ENCODE measurements around the gene TYMP.
"Not testable (repeated sequence)": the region's sequence is repeated elsewhere in the genome, so short reads cannot be mapped to it uniquely, and the experiment has no call there.

Gene TYMP

DNA sequence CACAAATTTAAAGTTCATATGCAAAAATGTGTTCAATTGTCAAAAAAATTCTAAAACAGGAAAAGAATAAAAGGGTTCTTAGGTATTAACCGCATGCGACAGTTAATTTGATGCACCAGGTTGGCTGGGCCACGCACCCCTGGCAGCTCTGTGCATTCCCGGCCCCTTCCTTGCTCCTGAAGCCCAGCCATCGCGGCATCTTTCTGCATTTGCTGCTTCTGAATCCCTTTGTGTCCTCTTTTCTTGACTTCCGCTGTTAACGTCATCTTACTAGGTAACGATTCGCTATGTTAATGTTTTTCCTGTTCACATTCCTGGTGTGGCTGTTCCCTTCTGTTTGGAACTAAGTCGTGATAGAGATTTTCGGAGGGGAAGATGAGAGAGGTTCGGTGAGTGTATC, 8.0 kb upstream of the TYMP start:
- no peak for DNase-seq

- DNase-seq: no peak
Observed at GRCh38 chr22:50536226-50536625, 6.4 kb upstream of the TYMP start.

GRCh38 chr22:50535113-50535512, 5.3 kb upstream of the TYMP start:
- DNase-seq: no peak

DNA sequence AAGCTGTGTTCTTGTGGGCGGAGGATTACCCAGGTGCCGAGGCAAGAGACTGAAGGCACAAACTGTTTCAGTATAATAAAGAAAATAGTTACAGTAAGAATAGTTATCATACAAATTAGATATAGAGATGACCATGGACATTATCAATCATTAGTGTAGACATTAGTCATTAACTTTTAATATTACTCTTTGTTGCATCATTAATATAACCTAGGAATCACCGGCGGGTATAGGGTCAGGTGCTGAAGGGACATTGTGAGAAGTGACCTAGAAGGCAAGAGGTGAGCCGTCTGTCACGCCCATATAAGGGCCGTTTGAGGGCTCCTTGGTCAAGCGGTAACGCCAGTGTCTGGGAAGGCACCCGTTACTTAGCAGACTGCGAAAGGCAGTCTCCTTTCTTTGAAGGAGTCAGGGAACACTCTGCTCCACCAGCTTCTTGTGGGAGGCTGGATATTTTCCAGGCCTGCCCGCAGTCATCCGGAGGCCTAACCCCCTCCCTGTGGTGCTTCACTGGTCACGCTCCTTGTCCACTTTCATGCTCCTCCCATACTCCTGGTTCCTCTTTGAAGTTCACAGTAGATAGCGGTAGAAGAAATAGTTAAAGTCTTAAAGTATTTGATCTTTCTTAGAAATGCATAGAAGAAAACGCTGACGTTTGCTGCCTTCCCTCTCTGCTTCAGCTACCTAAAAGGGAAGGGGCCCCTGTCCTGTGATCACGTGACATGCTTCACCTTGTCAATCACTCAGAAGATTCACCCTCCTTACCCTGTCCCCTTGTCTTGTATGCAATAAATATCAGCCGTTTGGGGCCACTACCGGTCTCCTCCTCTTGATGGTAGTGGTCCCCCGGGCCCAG, 4.3 kb upstream of the TYMP start:
- DNase-seq: not testable (repeated sequence)

DNA sequence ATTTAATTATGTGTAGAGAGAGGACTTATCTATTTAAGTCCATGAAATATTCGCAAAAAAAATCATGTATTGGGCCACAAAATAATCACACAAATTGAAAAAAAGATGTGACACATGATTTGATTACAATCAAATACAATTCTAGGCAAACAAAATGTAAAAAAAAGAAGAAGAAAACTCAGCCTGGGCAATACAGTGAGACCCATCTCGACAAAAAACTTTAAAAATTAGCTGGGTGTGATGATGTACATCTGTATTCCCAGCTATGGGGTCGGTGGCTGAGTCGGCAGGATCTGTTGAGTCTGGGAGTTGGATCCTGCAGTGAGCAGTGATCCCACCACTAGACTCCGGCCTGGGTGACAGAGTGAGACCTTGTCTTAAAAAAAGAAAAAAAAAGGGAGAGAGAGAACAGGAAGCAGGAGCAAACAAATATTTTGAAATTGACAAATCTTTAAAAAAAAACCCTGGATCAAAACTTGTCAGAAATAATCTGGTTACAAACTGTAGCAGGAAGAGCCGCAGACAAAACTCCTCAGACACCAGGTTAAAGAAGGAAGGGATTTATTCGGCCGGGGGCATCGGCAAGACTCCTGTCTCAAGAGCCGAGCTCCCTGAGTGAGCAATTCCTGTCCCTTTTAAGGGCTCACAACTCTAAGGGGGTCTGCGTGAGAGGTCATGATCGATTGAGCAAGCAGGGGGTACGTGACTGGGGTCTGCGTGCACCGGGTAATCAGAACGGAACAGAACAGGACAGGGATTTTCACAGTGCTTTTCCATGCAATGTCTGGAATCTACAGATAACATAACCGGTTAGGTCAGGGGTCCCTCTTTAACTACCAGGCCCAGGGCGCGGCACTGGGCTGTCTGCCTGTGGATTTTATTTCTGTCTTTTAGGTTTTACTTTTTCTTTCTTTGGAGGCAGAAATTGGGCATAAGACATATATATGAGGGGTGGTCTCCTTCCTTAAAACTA, 3.3 kb upstream of the TYMP start:
- no peak for DNase-seq

DNA sequence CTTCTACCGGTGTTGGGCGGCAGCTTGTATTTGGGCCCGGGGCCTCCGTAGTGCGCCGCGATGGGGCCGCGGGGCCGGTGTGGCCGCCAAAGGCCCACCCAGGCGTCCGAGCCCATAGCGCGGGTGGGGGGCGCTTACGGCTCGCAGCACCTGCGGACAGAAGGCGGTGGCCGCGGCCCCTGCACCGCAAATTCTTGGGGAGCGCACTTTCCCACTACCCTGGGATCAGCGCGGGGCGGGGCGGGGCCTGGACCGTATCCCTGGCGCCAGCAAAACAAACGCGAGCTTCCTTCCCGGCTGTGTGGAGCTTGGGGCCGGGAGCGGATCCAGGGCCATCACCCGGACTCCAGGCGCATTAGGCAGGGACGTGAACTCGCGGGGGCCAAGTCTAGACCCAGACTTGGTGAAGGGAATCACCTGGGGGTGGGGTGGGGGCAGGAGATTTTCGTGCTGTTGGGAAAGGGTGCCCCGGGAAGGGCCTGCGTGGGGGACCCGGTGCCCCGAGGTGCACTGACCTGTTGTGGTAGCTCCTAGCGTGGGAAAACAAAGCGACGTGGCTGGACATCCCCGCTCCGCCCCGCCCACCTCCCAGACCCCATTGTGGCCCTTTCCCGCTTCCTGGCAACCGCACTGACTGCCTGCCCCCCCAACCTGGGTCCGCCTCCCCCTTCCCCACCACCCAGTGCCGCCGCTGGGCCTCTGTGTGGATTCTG, 2.3 kb upstream of the TYMP start:
- DNase-seq: peak in 1 of 2 experiments; percentile 40

GRCh38 chr22:50531546-50531961, 1.7 kb upstream of the TYMP start:
- DNase-seq: peak in 1 of 2 experiments; percentile 40

DNA sequence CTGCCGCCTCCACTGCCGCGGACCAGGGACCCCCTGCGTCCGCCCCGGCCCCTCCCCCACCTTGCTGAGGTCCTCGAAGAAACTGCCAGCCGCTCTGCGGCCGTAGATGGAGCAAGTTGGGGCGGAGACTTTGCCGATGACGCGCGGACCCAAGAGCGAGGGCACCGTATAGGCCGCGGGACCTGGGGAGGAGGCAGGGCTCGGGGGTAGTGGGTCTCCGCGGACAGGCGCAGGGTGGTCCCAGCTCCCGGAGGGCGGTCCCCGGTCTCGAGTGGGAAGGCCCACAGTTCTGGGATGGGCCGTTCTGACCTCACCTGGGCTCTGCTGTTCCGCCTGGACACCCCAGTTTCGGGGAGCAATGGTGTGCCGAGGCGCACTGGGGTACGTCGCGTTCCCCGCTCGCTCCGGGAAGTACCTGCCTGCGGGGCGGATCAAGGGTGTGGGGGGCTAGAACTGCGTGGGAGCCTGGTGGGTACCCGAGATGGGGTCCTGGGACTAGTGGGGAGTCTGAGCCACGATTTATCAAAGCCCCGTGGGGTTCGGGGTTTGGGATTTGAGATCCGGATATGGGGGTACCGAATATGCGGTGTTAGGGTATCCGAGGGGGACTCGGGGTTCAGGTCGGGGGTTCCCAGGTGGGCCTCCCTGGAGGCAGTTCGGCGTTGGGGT, 1.2 kb upstream of the TYMP start:
- DNase-seq: peak in 1 of 2 experiments; percentile 57

- DNase-seq: no peak
Observed at GRCh38 chr22:50530580-50530876, 716 bp upstream of the TYMP start.

DNA sequence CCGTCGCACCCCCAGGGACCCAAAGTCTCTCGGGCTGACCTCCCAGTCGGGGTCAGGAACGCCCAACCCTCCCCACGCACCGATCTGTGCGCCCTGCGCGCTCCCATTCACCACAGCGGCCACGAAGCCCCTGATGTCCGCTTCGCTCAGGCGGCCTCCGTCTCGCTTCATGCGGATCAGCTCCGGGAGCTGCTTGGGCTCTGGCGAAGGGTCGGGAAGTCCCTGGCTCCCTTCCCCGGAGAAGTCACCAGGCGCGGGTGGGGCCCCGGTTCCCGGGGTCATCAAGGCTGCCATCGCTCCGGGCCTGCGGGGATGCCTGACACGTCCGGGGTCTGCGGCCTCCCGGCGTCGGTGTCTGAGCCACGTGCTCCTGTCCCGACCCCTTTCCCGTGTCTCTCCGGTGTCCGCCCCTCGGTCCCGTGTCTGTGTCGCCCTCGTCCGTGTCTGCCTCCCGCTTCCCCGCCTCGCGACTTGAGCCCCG, 356 bp downstream of the TYMP start:
- peak in 1 of 2 experiments; percentile 39 for DNase-seq

DNA sequence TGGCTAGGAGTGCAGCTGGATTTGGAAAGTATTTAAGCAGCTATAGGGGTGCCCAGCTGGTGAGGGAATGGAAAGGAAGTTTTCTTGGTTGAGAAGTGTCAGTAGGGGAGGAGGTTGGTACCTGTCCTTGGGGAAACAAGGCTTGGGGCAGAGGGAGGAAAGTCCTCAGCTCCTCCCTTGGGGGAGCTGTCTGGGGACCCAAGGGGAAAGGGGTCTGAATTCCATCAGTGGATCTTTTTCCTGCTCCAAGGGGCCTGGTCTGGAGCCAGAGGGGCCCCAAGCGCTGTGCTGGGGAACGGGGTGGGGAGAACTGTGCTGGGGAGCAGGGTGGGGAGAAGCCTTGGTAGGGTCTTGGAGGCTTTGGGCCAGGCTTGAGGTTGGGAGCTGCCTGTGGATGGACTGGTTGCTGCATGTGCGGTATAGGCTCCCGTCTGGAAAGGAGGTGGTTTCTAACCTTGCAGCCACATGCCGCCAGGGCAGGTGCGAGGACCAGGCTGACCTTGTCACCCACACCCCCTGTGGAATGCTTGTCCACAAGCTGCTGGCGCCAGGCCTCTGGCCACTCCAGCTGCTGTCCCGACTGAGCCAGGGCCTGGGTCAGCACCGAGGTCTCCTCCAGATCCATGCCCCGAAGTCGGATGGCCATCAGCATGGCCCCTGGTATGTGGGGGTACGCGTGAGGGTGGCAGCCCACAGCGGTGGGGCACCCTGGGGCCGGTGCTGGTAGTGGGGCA, 963 bp downstream of the TYMP start:
- no peak for DNase-seq

DNA sequence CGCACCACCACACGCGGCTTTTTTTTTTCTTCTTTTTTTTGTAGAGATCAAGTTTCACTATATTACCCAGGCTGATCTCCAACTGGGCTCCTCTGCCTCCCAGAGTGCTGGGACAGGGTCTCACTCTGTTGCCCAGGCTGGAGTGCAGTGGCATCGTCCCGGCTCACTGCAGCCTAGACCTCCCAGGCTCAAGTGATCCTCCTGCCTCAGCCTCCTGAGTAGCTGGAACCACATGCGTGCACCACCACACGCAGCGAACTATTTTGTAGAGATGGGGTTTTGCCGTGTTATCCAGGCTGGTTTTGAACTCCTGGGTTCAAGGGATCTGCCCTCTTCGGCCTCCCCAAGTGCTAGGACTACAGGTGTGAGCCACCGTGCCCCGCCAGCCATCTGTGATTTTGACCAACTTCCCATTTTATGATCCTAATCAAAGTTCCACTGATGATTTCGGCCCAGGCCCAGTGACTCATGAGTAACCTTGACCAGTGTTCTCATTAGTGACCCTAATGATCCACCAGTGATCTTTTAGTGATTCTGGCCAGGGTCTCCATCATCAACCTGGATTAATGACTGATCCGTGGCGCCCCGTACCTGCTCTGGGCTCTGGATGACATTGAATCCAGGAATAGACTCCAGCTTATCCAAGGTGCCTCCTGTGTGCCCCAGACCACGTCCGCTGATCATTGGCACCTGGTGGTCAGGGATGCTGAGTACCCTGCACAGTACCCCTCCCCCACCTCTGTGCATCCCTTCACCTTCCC, 1.7 kb downstream of the TYMP start:
- DNase-seq: no peak

- no peak for DNase-seq
Observed at GRCh38 chr22:50526834-50527801, 2.7 kb downstream of the TYMP start.

- peak; percentile 47 to 81 for DNase-seq
Observed at GRCh38 chr22:50526108-50526833, 3.5 kb downstream of the TYMP start.

- DNase-seq: no peak
Observed at GRCh38 chr22:50525858-50526107, 4.0 kb downstream of the TYMP start.

- peak; percentile 76 to 95 for DNase-seq
Observed at GRCh38 chr22:50525104-50525857, 4.5 kb downstream of the TYMP start, which contains the start of gene SCO2. TSS of gene SCO2 (minus strand) at chr22:50525598. CDS start at chr22:50524411, 1,187 bp downstream.

- DNase-seq: peak in 1 of 2 experiments; percentile 42
Observed at GRCh38 chr22:50524676-50525103, 5.1 kb downstream of the TYMP start.
